DND-41 (cell line): ENCODE data around the gene STRC.
"Not testable (repeated sequence)": the region's sequence is repeated elsewhere in the genome, so short reads cannot be mapped to it uniquely, and the experiment has no call there.

Source experiments
- EZH2 ChIP-seq: IDR thresholded peaks from 3 replicates; pipeline ENCODE4 v1.6.1; 2012; ENCODE audit warnings: borderline replicate concordance, low read depth, mild to moderate bottlenecking, moderate library complexity, low read length, inconsistent platforms; ENCODE audit not compliant: severe bottlenecking
- TF ChIP-seq, protein P1 (sequence below): IDR thresholded peaks from 2 replicates; pipeline ENCODE4 v1.5.1; 2012; ENCODE audit warnings: borderline replicate concordance, low read length, moderate library complexity, mild to moderate bottlenecking; ENCODE audit not compliant: poor library complexity, severe bottlenecking; ENCODE audit errors: extremely low read depth

DNA sequence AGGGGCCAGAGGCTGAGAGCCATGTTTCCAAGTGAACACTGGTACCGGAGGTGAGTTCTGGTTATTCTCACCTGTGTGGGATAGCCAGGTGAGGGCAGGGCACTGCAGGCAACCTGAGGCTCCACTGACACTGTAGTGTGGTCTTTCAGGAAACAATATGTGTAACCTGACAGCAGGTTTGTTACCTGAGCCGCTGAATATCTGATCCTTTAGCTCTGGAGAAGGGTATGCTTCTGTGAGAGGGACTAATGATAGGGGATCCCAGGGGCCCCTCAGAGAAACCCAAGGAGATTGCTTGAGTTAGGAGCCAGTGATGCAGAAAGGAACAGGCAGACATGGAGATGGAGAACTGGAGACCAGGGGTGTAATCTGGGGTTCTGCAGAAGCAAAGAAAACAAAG is at the start of gene STRC:
- TF ChIP-seq, protein P1, sequence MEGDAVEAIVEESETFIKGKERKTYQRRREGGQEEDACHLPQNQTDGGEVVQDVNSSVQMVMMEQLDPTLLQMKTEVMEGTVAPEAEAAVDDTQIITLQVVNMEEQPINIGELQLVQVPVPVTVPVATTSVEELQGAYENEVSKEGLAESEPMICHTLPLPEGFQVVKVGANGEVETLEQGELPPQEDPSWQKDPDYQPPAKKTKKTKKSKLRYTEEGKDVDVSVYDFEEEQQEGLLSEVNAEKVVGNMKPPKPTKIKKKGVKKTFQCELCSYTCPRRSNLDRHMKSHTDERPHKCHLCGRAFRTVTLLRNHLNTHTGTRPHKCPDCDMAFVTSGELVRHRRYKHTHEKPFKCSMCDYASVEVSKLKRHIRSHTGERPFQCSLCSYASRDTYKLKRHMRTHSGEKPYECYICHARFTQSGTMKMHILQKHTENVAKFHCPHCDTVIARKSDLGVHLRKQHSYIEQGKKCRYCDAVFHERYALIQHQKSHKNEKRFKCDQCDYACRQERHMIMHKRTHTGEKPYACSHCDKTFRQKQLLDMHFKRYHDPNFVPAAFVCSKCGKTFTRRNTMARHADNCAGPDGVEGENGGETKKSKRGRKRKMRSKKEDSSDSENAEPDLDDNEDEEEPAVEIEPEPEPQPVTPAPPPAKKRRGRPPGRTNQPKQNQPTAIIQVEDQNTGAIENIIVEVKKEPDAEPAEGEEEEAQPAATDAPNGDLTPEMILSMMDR: not testable (repeated sequence)
- TF ChIP-seq EZH2: not testable (repeated sequence)
